HCT116 (cell line): ENCODE results near the gene YBX3. TPM values are rescaled to one million over a fixed set of nuclear protein-coding genes. Genes with fewer than 3 reads are reported as not detected.

Experiments
- ATAC-seq: fragments of 200-7000 bp; cut with Tn5 transposase; 2 replicates; pipeline ENCODE4 v1.9.1; 2020; ENCODE audit warnings: mild to moderate bottlenecking, moderate library complexity
- BruUV-seq: library from RNA; stranded (reverse); fragments of 400-500 nt; replicated peaks from 2 replicates; lab custom pipeline; 2021; lab: Mats Ljungman, UMichigan
- CTCF ChIA-PET: fragments of 300-600 bp; sonication (Branson Sonifier 250); formaldehyde crosslinking; loops from one replicate; lab custom pipeline; 2021; ENCODE audit warnings: antibody characterized with exemption; lab: Charles Lee
- POLR2A ChIA-PET: fragments of 300-600, 350-600 bp; sonication (Branson Sonifier 250); formaldehyde crosslinking; loops from one replicate; lab custom pipeline; 2021; ENCODE audit warnings: antibody characterized with exemption; lab: Charles Lee
- RAD21 ChIA-PET, 2 experiments: fragments of 300-600 bp; sonication (Branson Sonifier 250); formaldehyde crosslinking; loops; one replicate each; lab custom pipeline; 2023; ENCODE audit warnings: low total read pairs in 2 of 2; ENCODE audit not compliant: uncharacterized antibody in 2 of 2, unreplicated experiment in 2 of 2, low non-redundant PET in 1 of 2; lab: Charles Lee
- DNase-seq: peaks from one replicate; pipeline ENCODE4 v3.0.0-alpha.2; 2010; ENCODE audit warnings: low read depth, low spot score
- H2AFZ ChIP-seq: fragments of 200-600 bp; shearing (Covaris generic), sonication (generic); 2 replicates; pipeline ENCODE4 v1.6.1; 2017; ENCODE audit warnings: low read depth, mixed run types, mixed read lengths, antibody characterized with exemption, low read length; ENCODE audit not compliant: poor library complexity, severe bottlenecking
- H3K27ac ChIP-seq: 2 replicates; pipeline ENCODE4 v1.5.1; 2012; ENCODE audit warnings: low read depth, low read length
- H3K27me3 ChIP-seq: fragments of 200-600 bp; sonication (generic); 2 replicates; pipeline ENCODE4 v1.6.1; 2016; ENCODE audit warnings: mixed run types, low read length, mixed read lengths; ENCODE audit not compliant: insufficient read depth
- H3K36me3 ChIP-seq, 2 experiments: fragments of 200-500 bp in 1 of 2; fragments of 200-600 bp in 1 of 2; sonication (Bioruptor generic) in 1 of 2; sonication (generic) in 1 of 2; 2 replicates each; pipeline versions ENCODE4 v1.5.1 to v1.6.1; 2014 to 2016; ENCODE audit warnings: low read length in 2 of 2, inconsistent platforms in 1 of 2, mixed read lengths in 1 of 2, mixed run types in 1 of 2; ENCODE audit not compliant: insufficient read depth in 2 of 2, control insufficient read depth in 1 of 2
- H3K4me1 ChIP-seq, 2 experiments: fragments of 200-600 bp in 1 of 2; sonication (generic) in 1 of 2; 2 replicates each; pipeline versions ENCODE4 v1.5.1 to v1.6.1; 2012 to 2017; ENCODE audit warnings: low read length in 2 of 2, inconsistent platforms in 1 of 2, mild to moderate bottlenecking in 1 of 2, mixed read lengths in 1 of 2, mixed run types in 1 of 2, moderate library complexity in 1 of 2; ENCODE audit not compliant: insufficient read depth in 2 of 2, control insufficient read depth in 1 of 2
- H3K4me2 ChIP-seq: fragments of 200-600 bp; sonication (generic); 2 replicates; pipeline ENCODE4 v1.6.1; 2017; ENCODE audit warnings: mixed run types, low read length, mixed read lengths
- H3K4me3 ChIP-seq, 2 experiments: fragments of 200-600 bp in 1 of 2; sonication (generic) in 1 of 2; replicated peaks in 1 of 2; 2 replicates each; pipeline ENCODE4 v1.5.1; 2011 to 2016; ENCODE audit warnings: low read length in 2 of 2, control low read depth in 1 of 2, low read depth in 1 of 2, mild to moderate bottlenecking in 1 of 2, mixed read lengths in 1 of 2, mixed run types in 1 of 2
- H3K79me2 ChIP-seq: fragments of 200-600 bp; sonication (generic); 2 replicates; pipeline ENCODE4 v1.6.1; 2017; ENCODE audit warnings: mild to moderate bottlenecking, mixed run types, low read length, moderate library complexity, mixed read lengths; ENCODE audit not compliant: insufficient read depth
- H3K9ac ChIP-seq: fragments of 200-600 bp; sonication (generic); 2 replicates; pipeline ENCODE4 v1.6.1; 2016; ENCODE audit warnings: low read length, mixed read lengths
- H3K9me2 ChIP-seq: fragments of 200-600 bp; sonication (generic), shearing (Covaris generic); 2 replicates; pipeline ENCODE4 v1.6.1; 2017; ENCODE audit warnings: mixed run types, mild to moderate bottlenecking, moderate library complexity; ENCODE audit not compliant: insufficient read depth
- H3K9me3 ChIP-seq, 2 experiments: fragments of 200-500 bp in 1 of 2; fragments of 200-600 bp in 1 of 2; sonication (Bioruptor generic) in 1 of 2; sonication (generic) in 1 of 2; 2 replicates each; pipeline ENCODE4 v1.6.1; 2014 to 2017; ENCODE audit warnings: low read length in 2 of 2, mixed read lengths in 2 of 2, inconsistent platforms in 1 of 2, low read depth in 1 of 2, mild to moderate bottlenecking in 1 of 2, mixed run types in 1 of 2, moderate library complexity in 1 of 2; ENCODE audit not compliant: control insufficient read depth in 1 of 2, insufficient read depth in 1 of 2
- H4K20me1 ChIP-seq: fragments of 200-600 bp; sonication (generic), shearing (Covaris generic); 2 replicates; pipeline ENCODE4 v1.6.1; 2017; ENCODE audit warnings: mixed run types, mild to moderate bottlenecking, moderate library complexity; ENCODE audit not compliant: insufficient read depth
- ATF3 ChIP-seq: IDR thresholded peaks from 2 replicates; pipeline ENCODE4 v1.6.1; 2012
- CBX3 ChIP-seq: IDR thresholded peaks from 2 replicates; pipeline ENCODE4 v1.6.1; 2012; ENCODE audit warnings: low read depth
- CEBPB ChIP-seq: IDR thresholded peaks from 2 replicates; pipeline ENCODE4 v1.6.1; 2012; ENCODE audit warnings: low read depth
- EZH2 ChIP-seq: fragments of 200-600 bp; sonication (generic); IDR thresholded peaks from 2 replicates; pipeline ENCODE4 v1.6.1; 2017; ENCODE audit warnings: antibody characterized with exemption, mixed run types
- EZH2phosphoT487 ChIP-seq: fragments of 200-600 bp; IDR thresholded peaks from 2 replicates; pipeline ENCODE4 v1.6.1; 2018; ENCODE audit warnings: antibody characterized with exemption, borderline replicate concordance
- JUND ChIP-seq: IDR thresholded peaks from 2 replicates; pipeline ENCODE4 v1.6.1; 2012
- POLR2A ChIP-seq: IDR thresholded peaks from 2 replicates; pipeline ENCODE4 v1.7.0; 2011; ENCODE audit warnings: borderline replicate concordance; ENCODE audit not compliant: insufficient read depth, insufficient read length; ENCODE audit errors: extremely low read depth
- POLR2AphosphoS5 ChIP-seq: IDR thresholded peaks from 2 replicates; pipeline ENCODE4 v1.6.1; 2011; ENCODE audit warnings: mild to moderate bottlenecking, low read depth, low read length, moderate library complexity
- RAD21 ChIP-seq: IDR thresholded peaks from 2 replicates; pipeline ENCODE4 v1.6.1; 2012; ENCODE audit warnings: low read depth, mild to moderate bottlenecking
- SIN3A ChIP-seq: IDR thresholded peaks from 2 replicates; pipeline ENCODE4 v1.6.1; 2012; ENCODE audit warnings: low read depth
- SRF ChIP-seq: IDR thresholded peaks from 2 replicates; pipeline ENCODE4 v1.6.1; 2012; ENCODE audit warnings: low read depth
- TCF7L2 ChIP-seq: IDR thresholded peaks from 2 replicates; pipeline ENCODE4 v1.7.0; 2011; ENCODE audit warnings: borderline replicate concordance, inconsistent platforms; ENCODE audit not compliant: insufficient read depth, insufficient read length; ENCODE audit errors: extremely low read depth
- YY1 ChIP-seq: IDR thresholded peaks from 2 replicates; pipeline ENCODE4 v1.6.1; 2011; ENCODE audit warnings: low read length, low read depth, moderate library complexity, mild to moderate bottlenecking; ENCODE audit not compliant: insufficient replicate concordance; ENCODE audit errors: extremely low read depth
- ZNF274 ChIP-seq: fragments of 200-500 bp; sonication (Bioruptor generic); IDR thresholded peaks from 2 replicates; pipeline ENCODE4 v1.6.1; 2014; ENCODE audit warnings: mild to moderate bottlenecking, low read depth, low read length, inconsistent platforms
- intact Hi-C: fragments of 100-400 bp; cut with micrococcal nuclease; formaldehyde crosslinking; loops from 2 replicates; pipeline ENCODE4 v1.10.0; 2022
- total RNA-seq: library from RNA; stranded (reverse); gene quantifications from one replicate; pipeline ENCODE4 v1.2.1, GENCODE V29; 2021; ENCODE audit not compliant: unreplicated experiment
- TF ChIP-seq, protein P1 (sequence below): IDR thresholded peaks from 2 replicates; pipeline ENCODE4 v1.6.1; 2012; ENCODE audit warnings: low read depth
- TF ChIP-seq, protein P2 (sequence below): IDR thresholded peaks from 2 replicates; pipeline ENCODE4 v1.6.1; 2011; ENCODE audit warnings: mild to moderate bottlenecking, low read length, moderate library complexity; ENCODE audit not compliant: insufficient replicate concordance; ENCODE audit errors: extremely low read depth

Gene YBX3
- total RNA-seq, 1 experiment from 2014 or later, result 419 TPM

DNA sequence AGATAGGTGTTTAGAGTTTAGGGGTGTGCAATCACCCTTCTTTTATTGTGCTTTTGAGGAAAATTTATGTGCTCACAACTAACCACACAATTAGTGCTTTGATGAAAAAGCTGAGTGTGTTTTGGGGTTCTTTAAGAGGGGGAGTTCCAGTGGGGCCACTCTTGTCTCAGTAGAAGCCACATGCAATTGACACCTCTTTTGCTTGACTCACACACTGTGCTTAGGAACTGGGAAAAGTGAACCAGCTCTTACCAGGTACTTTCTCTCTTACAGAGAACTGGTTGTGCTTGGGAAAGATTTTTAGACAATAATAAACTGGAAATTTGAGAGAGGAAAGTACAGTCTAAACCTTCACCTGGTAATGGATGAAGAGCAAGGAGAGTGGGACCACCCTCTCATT, 12.3 kb upstream of the YBX3 start:
- RAD21 ChIA-PET, result no interaction called here
- Histone ChIP-seq H3K79me2 (no peaks in the 10 kb centered on the region), H3K4me2 (no peak overlapping the region), H3K9me3 (no peaks in the 10 kb centered on the region), H2AFZ (no peak overlapping the region), H3K27me3 (no peaks in the 10 kb centered on the region)
- DNase-seq, result no peak
- no peak for TF ChIP-seq CBX3
- no peak for TF ChIP-seq POLR2A
- TF ChIP-seq YY1, result no peak
- TF ChIP-seq SRF, result no peak
- TF ChIP-seq EZH2, result no peak
- TF ChIP-seq, protein P1, sequence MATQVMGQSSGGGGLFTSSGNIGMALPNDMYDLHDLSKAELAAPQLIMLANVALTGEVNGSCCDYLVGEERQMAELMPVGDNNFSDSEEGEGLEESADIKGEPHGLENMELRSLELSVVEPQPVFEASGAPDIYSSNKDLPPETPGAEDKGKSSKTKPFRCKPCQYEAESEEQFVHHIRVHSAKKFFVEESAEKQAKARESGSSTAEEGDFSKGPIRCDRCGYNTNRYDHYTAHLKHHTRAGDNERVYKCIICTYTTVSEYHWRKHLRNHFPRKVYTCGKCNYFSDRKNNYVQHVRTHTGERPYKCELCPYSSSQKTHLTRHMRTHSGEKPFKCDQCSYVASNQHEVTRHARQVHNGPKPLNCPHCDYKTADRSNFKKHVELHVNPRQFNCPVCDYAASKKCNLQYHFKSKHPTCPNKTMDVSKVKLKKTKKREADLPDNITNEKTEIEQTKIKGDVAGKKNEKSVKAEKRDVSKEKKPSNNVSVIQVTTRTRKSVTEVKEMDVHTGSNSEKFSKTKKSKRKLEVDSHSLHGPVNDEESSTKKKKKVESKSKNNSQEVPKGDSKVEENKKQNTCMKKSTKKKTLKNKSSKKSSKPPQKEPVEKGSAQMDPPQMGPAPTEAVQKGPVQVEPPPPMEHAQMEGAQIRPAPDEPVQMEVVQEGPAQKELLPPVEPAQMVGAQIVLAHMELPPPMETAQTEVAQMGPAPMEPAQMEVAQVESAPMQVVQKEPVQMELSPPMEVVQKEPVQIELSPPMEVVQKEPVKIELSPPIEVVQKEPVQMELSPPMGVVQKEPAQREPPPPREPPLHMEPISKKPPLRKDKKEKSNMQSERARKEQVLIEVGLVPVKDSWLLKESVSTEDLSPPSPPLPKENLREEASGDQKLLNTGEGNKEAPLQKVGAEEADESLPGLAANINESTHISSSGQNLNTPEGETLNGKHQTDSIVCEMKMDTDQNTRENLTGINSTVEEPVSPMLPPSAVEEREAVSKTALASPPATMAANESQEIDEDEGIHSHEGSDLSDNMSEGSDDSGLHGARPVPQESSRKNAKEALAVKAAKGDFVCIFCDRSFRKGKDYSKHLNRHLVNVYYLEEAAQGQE, result no peak
- TF ChIP-seq, protein P2, sequence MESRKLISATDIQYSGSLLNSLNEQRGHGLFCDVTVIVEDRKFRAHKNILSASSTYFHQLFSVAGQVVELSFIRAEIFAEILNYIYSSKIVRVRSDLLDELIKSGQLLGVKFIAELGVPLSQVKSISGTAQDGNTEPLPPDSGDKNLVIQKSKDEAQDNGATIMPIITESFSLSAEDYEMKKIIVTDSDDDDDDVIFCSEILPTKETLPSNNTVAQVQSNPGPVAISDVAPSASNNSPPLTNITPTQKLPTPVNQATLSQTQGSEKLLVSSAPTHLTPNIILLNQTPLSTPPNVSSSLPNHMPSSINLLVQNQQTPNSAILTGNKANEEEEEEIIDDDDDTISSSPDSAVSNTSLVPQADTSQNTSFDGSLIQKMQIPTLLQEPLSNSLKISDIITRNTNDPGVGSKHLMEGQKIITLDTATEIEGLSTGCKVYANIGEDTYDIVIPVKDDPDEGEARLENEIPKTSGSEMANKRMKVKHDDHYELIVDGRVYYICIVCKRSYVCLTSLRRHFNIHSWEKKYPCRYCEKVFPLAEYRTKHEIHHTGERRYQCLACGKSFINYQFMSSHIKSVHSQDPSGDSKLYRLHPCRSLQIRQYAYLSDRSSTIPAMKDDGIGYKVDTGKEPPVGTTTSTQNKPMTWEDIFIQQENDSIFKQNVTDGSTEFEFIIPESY, result no peak
- no peak for TF ChIP-seq ZNF274
- TF ChIP-seq RAD21, result no peak
- no peak for TF ChIP-seq TCF7L2
- TF ChIP-seq POLR2AphosphoS5, result no peak
- TF ChIP-seq ATF3, result no peak
- TF ChIP-seq JUND, result no peak
- no peak for TF ChIP-seq CEBPB
- no peak for TF ChIP-seq SIN3A
- TF ChIP-seq EZH2phosphoT487, result no peak
- TF ChIP-seq, all 23 proteins: peak for 0
- no peaks in the 10 kb centered on the region for H3K36me3 ChIP-seq
- ChIA-PET POLR2A (interaction anchor here (1.1 kb wide), 1 partner anchor 8 kb away, joined by 3 read pairs; no protein-coding TSS in a partner anchor), CTCF (interaction anchor here (1.0 kb wide), 1 partner anchor 15 kb away, joined by 3 read pairs; no protein-coding TSS in a partner anchor)
- H3K9me2 ChIP-seq, result no peaks in the 10 kb centered on the region
- H4K20me1 ChIP-seq, result no peaks in the 10 kb centered on the region
- no peak overlapping the region for H3K4me3 ChIP-seq
- intact Hi-C loops, result no loop called here
- H3K27ac ChIP-seq, result no peak overlapping the region
- H3K4me1 ChIP-seq, result peaks cover 0 to 10% of the 10 kb centered on the region in 2 experiments; a peak in 2 of 4 replicates
- H3K9ac ChIP-seq, result no peak overlapping the region
- ATAC-seq, result no peak
- BruUV-seq, result no TSS peak
